Loucy (cell line): Measurements from ENCODE around the gene AGBL1.
"Not testable (repeated sequence)": the region's sequence is repeated elsewhere in the genome, so short reads cannot be mapped to it uniquely, and the experiment has no call there.

Experiments
- H2AFZ ChIP-seq: fragments of 200-600 bp; sonication (generic); 2 replicates; pipeline ENCODE4 v1.6.0; 2016; ENCODE audit warnings: antibody characterized with exemption, mild to moderate bottlenecking, low read length, moderate library complexity
- H3F3A ChIP-seq: fragments of 200-600 bp; 2 replicates; pipeline ENCODE4 v1.6.0; 2016; ENCODE audit warnings: antibody characterized with exemption, low read depth, mild to moderate bottlenecking
- H3K27me3 ChIP-seq: fragments of 200-600 bp; sonication (generic); 2 replicates; pipeline ENCODE4 v1.6.1; 2014; ENCODE audit warnings: low read length, mild to moderate bottlenecking; ENCODE audit not compliant: insufficient read depth, poor library complexity, severe bottlenecking
- H3K36me3 ChIP-seq: fragments of 200-600 bp; sonication (generic); 2 replicates; pipeline ENCODE4 v1.6.1; 2016; ENCODE audit warnings: low read length; ENCODE audit not compliant: insufficient read depth
- H3K4me1 ChIP-seq: fragments of 200-600 bp; sonication (generic); 2 replicates; pipeline ENCODE4 v1.5.1; 2014; ENCODE audit warnings: low read length, mild to moderate bottlenecking; ENCODE audit not compliant: insufficient read depth, poor library complexity, severe bottlenecking
- H3K4me2 ChIP-seq: fragments of 200-600 bp; sonication (generic); 2 replicates; pipeline ENCODE4 v1.6.0; 2014; ENCODE audit warnings: antibody characterized with exemption, low read length, low read depth, mild to moderate bottlenecking; ENCODE audit not compliant: poor library complexity, severe bottlenecking
- H3K4me3 ChIP-seq: fragments of 200-600 bp; sonication (generic); 2 replicates; pipeline ENCODE4 v1.5.1; 2014; ENCODE audit warnings: low read length, mild to moderate bottlenecking, mixed read lengths; ENCODE audit not compliant: poor library complexity, severe bottlenecking
- H3K79me2 ChIP-seq: fragments of 200-600 bp; sonication (generic); 2 replicates; pipeline ENCODE4 v1.6.1; 2014; ENCODE audit warnings: low read length; ENCODE audit not compliant: insufficient read depth
- H3K9ac ChIP-seq: fragments of 200-600 bp; sonication (generic); 2 replicates; pipeline ENCODE4 v1.6.0; 2014; ENCODE audit warnings: mild to moderate bottlenecking, low read depth, low read length, moderate library complexity; ENCODE audit not compliant: poor library complexity, severe bottlenecking
- H3K9me2 ChIP-seq: fragments of 200-600 bp; sonication (generic); replicated peaks from 2 replicates; pipeline ENCODE4 v1.6.1; 2016; ENCODE audit warnings: low read depth, low read length, mixed read lengths
- H3K9me3 ChIP-seq: fragments of 200-600 bp; sonication (generic); 2 replicates; pipeline ENCODE4 v1.6.1; 2014; ENCODE audit warnings: mild to moderate bottlenecking, antibody characterized with exemption, low read length, low read depth; ENCODE audit not compliant: insufficient read depth
- H4K20me1 ChIP-seq: fragments of 200-600 bp; sonication (generic); 2 replicates; pipeline ENCODE4 v1.6.0; 2014; ENCODE audit warnings: antibody characterized with exemption, low read length, mild to moderate bottlenecking; ENCODE audit not compliant: insufficient read depth, poor library complexity, severe bottlenecking
- EZH2phosphoT487 ChIP-seq: fragments of 200-600 bp; IDR thresholded peaks from 2 replicates; pipeline ENCODE4 v1.6.1; 2018; ENCODE audit warnings: antibody characterized with exemption, mild to moderate bottlenecking, moderate library complexity, borderline replicate concordance
- TF ChIP-seq, protein P1 (sequence below): fragments of 200-600 bp; sonication (generic); conservative IDR thresholded peaks from 2 replicates; pipeline ENCODE4 v1.5.1; 2014; ENCODE audit warnings: mild to moderate bottlenecking, antibody characterized with exemption, low read length

Gene AGBL1

GRCh38 chr15:87038404-87038803, 958.7 kb downstream of the AGBL1 start:
- no peak overlapping the region for H3K4me2 ChIP-seq
- H3K4me3 ChIP-seq, result no peak overlapping the region
- H3K9me2 ChIP-seq, result no peaks in the 10 kb centered on the region
- no peaks in the 10 kb centered on the region for H3K4me1 ChIP-seq
- no peaks in the 10 kb centered on the region for H3K36me3 ChIP-seq
- no peaks in the 10 kb centered on the region for H3F3A ChIP-seq
- no peaks in the 10 kb centered on the region for H3K9me3 ChIP-seq
- TF ChIP-seq, protein P1, sequence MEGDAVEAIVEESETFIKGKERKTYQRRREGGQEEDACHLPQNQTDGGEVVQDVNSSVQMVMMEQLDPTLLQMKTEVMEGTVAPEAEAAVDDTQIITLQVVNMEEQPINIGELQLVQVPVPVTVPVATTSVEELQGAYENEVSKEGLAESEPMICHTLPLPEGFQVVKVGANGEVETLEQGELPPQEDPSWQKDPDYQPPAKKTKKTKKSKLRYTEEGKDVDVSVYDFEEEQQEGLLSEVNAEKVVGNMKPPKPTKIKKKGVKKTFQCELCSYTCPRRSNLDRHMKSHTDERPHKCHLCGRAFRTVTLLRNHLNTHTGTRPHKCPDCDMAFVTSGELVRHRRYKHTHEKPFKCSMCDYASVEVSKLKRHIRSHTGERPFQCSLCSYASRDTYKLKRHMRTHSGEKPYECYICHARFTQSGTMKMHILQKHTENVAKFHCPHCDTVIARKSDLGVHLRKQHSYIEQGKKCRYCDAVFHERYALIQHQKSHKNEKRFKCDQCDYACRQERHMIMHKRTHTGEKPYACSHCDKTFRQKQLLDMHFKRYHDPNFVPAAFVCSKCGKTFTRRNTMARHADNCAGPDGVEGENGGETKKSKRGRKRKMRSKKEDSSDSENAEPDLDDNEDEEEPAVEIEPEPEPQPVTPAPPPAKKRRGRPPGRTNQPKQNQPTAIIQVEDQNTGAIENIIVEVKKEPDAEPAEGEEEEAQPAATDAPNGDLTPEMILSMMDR, result no peak
- H2AFZ ChIP-seq, result no peak overlapping the region
- H3K9ac ChIP-seq, result no peak overlapping the region
- H3K79me2 ChIP-seq, result no peaks in the 10 kb centered on the region
- H4K20me1 ChIP-seq, result no peaks in the 10 kb centered on the region
- H3K27me3 ChIP-seq, result no peaks in the 10 kb centered on the region

GRCh38 chr15:87042619-87043018, 962.9 kb downstream of the AGBL1 start:
- H2AFZ ChIP-seq, H3F3A ChIP-seq, H3K4me3 ChIP-seq, H3K9me2 ChIP-seq, H3K27me3 ChIP-seq, H3K9ac ChIP-seq, H3K4me1 ChIP-seq, H3K79me2 ChIP-seq, H4K20me1 ChIP-seq, H3K9me3 ChIP-seq, H3K36me3 ChIP-seq, H3K4me2 ChIP-seq: not testable (repeated sequence)

- H3F3A ChIP-seq, result no peaks in the 10 kb centered on the region
- no peaks in the 10 kb centered on the region for H3K27me3 ChIP-seq
- H2AFZ ChIP-seq, result no peak overlapping the region
- H3K9ac ChIP-seq, result no peak overlapping the region
- no peaks in the 10 kb centered on the region for H3K9me2 ChIP-seq
- no peak for TF ChIP-seq EZH2phosphoT487
- TF ChIP-seq, protein P1, result no peak
- H3K4me1 ChIP-seq, result no peaks in the 10 kb centered on the region
- no peak overlapping the region for H3K4me3 ChIP-seq
- H3K36me3 ChIP-seq, result no peaks in the 10 kb centered on the region
- no peak overlapping the region for H3K4me2 ChIP-seq
- no peaks in the 10 kb centered on the region for H3K9me3 ChIP-seq
- no peaks in the 10 kb centered on the region for H4K20me1 ChIP-seq
- H3K79me2 ChIP-seq, result no peaks in the 10 kb centered on the region
These were observed 966.1 kb downstream of the AGBL1 start for GRCh38 chr15:87045746-87046145.

- no peaks in the 10 kb centered on the region for H3F3A ChIP-seq
- no peaks in the 10 kb centered on the region for H3K9me3 ChIP-seq
- H3K4me1 ChIP-seq, result no peaks in the 10 kb centered on the region
- no peaks in the 10 kb centered on the region for H3K27me3 ChIP-seq
- TF ChIP-seq, protein P1, result no peak
- TF ChIP-seq EZH2phosphoT487, result no peak
- H3K36me3 ChIP-seq, result no peaks in the 10 kb centered on the region
- no peak overlapping the region for H3K4me2 ChIP-seq
- no peaks in the 10 kb centered on the region for H3K79me2 ChIP-seq
- H3K4me3 ChIP-seq, result no peak overlapping the region
- no peaks in the 10 kb centered on the region for H3K9me2 ChIP-seq
- no peak overlapping the region for H3K9ac ChIP-seq
- H2AFZ ChIP-seq, result no peak overlapping the region
- no peaks in the 10 kb centered on the region for H4K20me1 ChIP-seq
These were observed 967.7 kb downstream of the AGBL1 start for GRCh38 chr15:87047203-87047965.
